ENCODE measurements around the gene CPSF7.

DNA sequence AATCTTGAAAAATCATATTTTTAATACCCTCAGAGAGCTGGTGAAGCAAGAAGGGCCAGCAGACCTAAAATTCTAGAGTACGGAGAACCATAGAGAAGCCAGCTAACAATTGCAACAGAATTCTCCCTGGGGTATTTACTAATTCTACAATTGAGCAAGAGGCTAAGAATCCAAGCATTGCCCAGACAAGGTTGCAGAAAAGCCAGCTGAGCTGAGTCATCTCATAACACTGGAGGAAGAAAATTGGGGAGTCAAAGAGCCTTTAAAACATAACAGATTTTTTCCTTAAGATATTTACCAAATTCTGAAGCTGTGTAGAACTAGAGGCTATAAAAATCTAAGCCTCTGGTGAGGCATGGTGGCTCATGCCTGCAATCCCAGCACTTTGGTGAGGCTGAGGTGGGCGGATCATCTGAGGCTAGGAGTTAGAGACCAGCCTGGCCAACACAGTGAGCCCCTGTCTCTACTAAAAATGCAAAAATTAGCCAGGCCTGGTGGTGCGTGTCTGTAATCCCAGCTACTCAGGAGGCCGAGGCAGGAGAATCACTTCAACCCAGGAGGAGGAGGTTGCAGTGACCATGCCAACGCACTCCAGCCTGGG lies 51.0 kb downstream of the CPSF7 start:
- TF ChIP-seq, protein P1, sequence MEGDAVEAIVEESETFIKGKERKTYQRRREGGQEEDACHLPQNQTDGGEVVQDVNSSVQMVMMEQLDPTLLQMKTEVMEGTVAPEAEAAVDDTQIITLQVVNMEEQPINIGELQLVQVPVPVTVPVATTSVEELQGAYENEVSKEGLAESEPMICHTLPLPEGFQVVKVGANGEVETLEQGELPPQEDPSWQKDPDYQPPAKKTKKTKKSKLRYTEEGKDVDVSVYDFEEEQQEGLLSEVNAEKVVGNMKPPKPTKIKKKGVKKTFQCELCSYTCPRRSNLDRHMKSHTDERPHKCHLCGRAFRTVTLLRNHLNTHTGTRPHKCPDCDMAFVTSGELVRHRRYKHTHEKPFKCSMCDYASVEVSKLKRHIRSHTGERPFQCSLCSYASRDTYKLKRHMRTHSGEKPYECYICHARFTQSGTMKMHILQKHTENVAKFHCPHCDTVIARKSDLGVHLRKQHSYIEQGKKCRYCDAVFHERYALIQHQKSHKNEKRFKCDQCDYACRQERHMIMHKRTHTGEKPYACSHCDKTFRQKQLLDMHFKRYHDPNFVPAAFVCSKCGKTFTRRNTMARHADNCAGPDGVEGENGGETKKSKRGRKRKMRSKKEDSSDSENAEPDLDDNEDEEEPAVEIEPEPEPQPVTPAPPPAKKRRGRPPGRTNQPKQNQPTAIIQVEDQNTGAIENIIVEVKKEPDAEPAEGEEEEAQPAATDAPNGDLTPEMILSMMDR (IDR thresholded peaks at IDR 0.05), result no peak
- TF ChIP-seq ZFX (IDR thresholded peaks at IDR 0.05; ENCODE audit: borderline replicate concordance), result no peak
